Peyer's patch (tissue), 4 donors: Measurements from ENCODE around the gene HS6ST3.

Experiments used
- CTCF ChIP-seq, 6 experiments: fragments of 450-650 bp in 4 of 6; fragments of 200-600 bp in 2 of 6; sonication (generic) in 1 of 6; IDR thresholded peaks; one replicate each; pipeline ENCODE4 v1.5.1; 2017 to 2019; ENCODE audit warnings: antibody characterized with exemption in 6 of 6, mild to moderate bottlenecking in 3 of 6, moderate library complexity in 1 of 6
- POLR2A ChIP-seq, 2 donors: fragments of 450-650 bp; IDR thresholded peaks; one replicate each; pipeline ENCODE4 v1.5.1; 2017; ENCODE audit warnings: antibody characterized with exemption in 2 of 2, mild to moderate bottlenecking in 2 of 2, moderate library complexity in 2 of 2

GRCh38 chr13:96308568-96308967, 218.7 kb downstream of the HS6ST3 start:
- TF ChIP-seq POLR2A (IDR thresholded peaks at IDR 0.05) (no peak), CTCF (IDR thresholded peaks at IDR 0.05) (no peak)
